Hypothalamus (tissue), 51 donors: Measurements from ENCODE around the gene TRPV3.
"Not testable (repeated sequence)": the region's sequence is repeated elsewhere in the genome, so short reads cannot be mapped to it uniquely, and the experiment has no call there.

Experiments used
- DNase-seq, 51 donors: peaks; one replicate each; lab custom pipeline; 2025; lab: John Stamatoyannopoulos, UW

TRPV3 gene

GRCh38 chr17:3574231-3574630, 16.6 kb upstream of the TRPV3 start:
- DNase-seq: no peak

GRCh38 chr17:3573246-3574100, 15.9 kb upstream of the TRPV3 start:
- no peak for DNase-seq

GRCh38 chr17:3572231-3572630, 14.6 kb upstream of the TRPV3 start:
- no peak for DNase-seq

GRCh38 chr17:3571043-3571900, 13.7 kb upstream of the TRPV3 start:
- no peak for DNase-seq

- DNase-seq: no peak
These were observed 12.0 kb upstream of the TRPV3 start for GRCh38 chr17:3569534-3570137.

GRCh38 chr17:3566551-3566950, 8.9 kb upstream of the TRPV3 start:
- no peak for DNase-seq

- no peak for DNase-seq
These were observed 7.5 kb upstream of the TRPV3 start for GRCh38 chr17:3565143-3565542.

GRCh38 chr17:3564241-3564640, 6.6 kb upstream of the TRPV3 start:
- not testable (repeated sequence) for DNase-seq

- DNase-seq: no peak
These were observed 1.6 kb upstream of the TRPV3 start for GRCh38 chr17:3559270-3559645.

GRCh38 chr17:3558603-3559269, 1.1 kb upstream of the TRPV3 start:
- DNase-seq: no peak

- no peak for DNase-seq
These were observed 470 bp downstream of the TRPV3 start for GRCh38 chr17:3556916-3557767.

GRCh38 chr17:3556239-3556915, 1.2 kb downstream of the TRPV3 start:
- no peak for DNase-seq

GRCh38 chr17:3555189-3555796, 2.3 kb downstream of the TRPV3 start:
- DNase-seq: no peak

GRCh38 chr17:3554440-3554839, 3.2 kb downstream of the TRPV3 start:
- no peak for DNase-seq

GRCh38 chr17:3553419-3554401, 3.9 kb downstream of the TRPV3 start:
- DNase-seq: no peak

GRCh38 chr17:3552916-3553315, 4.7 kb downstream of the TRPV3 start:
- no peak for DNase-seq

GRCh38 chr17:3551189-3551588, 6.4 kb downstream of the TRPV3 start:
- no peak for DNase-seq
